ENCODE measurements around the gene CLDND1.

DNA sequence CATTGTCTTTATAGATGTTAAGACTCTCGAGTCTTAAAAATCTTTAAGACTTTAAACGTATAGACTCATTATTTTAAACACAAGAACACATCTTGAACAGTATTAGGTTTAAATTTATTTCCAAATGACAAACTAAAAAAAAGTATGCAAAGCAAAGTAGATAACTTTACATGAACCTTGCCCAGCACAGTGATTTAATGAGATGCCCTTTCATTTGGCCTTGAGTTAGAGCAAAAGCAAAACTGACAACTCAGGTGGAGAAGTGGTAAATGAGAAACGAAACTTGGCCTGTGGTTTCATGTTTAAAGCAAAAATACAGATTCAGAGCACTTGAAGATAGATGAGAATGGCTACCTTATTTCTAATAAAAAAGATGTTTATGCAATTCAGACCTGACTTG is 17.6 kb upstream of the CLDND1 start:
- TF ChIP-seq, protein P1, sequence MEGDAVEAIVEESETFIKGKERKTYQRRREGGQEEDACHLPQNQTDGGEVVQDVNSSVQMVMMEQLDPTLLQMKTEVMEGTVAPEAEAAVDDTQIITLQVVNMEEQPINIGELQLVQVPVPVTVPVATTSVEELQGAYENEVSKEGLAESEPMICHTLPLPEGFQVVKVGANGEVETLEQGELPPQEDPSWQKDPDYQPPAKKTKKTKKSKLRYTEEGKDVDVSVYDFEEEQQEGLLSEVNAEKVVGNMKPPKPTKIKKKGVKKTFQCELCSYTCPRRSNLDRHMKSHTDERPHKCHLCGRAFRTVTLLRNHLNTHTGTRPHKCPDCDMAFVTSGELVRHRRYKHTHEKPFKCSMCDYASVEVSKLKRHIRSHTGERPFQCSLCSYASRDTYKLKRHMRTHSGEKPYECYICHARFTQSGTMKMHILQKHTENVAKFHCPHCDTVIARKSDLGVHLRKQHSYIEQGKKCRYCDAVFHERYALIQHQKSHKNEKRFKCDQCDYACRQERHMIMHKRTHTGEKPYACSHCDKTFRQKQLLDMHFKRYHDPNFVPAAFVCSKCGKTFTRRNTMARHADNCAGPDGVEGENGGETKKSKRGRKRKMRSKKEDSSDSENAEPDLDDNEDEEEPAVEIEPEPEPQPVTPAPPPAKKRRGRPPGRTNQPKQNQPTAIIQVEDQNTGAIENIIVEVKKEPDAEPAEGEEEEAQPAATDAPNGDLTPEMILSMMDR (IDR thresholded peaks at IDR 0.05): no peak
- TF ChIP-seq POLR2A (IDR thresholded peaks at IDR 0.05): no peak

All from testis (tissue), 2 donors.